ENCODE results near the gene PTP4A1.

PTP4A1 gene

DNA sequence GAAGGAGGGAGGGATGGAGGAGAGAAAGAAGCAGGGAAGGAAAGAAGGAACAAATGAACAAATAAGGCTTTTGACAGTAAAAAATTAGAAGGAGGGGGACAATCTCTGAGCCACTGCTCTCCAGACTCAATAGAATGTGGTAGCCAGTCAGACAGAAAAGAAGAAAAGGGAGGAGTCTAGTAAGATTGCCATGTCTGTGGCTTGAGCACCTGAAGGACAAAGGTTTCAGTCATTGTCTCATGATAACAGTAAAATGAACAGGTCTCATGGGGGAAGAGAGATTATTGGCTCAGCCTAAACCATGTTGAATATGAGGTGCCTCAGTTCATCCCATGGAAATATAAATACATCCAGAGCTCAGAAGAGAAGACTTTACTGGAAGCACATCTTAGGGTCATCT is 14.0 kb upstream of the PTP4A1 start:
- no peak for DNase-seq

DNA sequence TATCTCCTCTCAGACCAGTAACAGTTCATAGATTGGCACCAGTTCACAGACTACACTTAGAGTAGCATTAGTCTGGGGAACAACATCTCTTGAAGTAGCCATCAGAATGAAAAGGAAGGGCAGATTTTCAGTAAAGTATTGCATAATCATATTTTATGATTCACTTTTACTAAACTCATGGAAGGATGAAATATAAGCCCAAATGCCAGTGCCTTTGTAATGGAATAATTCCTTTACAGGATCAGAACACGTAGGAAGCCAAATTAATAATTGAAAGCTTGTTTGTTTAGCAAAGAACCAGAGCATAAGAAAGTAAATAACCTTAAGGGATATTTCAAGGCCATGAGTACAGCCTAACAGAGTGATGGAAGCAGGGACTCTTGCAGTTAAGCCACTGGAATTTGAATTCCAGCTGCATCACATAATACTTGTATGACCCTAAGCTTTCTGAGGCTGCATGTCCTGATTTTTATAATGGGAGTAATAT is 11.4 kb upstream of the PTP4A1 start:
- DNase-seq = no peak

DNA sequence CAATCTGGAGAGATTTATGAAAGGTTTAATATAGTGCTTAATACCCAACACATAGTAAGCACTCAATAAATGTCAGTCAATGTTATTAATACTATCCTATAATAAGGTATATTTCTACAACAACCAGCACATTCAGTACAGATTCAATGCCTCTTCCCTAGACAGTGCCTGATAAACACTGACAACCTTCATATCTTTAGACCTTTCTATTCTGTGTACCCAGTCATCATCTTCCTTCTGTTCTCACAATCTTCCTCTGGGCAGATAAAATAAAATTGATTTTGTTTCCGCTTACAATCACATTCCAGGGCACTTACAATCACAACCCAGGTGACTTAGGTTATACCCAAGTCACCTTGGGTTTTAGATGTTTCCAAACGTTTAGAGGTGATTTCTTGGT is 11.0 kb upstream of the PTP4A1 start:
- no peak for DNase-seq

DNA sequence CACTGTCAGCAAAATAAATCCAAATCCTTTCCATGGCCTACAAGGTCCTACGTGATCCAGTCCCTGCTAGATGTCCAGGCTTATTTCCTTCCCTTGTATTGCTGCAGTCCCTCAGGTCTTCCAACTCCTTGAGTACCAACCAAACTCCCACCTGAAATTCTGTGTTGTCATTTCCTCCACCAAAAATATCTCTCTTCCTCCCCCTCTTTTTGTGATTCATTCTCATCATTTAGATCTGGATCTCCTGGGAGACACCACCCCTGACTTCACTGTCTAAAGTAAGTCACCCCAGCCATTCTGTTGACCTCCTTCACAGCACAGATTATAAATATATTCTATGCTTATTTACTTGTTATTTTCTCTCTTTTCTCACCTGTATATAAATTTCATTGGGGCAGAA is 9.0 kb upstream of the PTP4A1 start:
- no peak for DNase-seq

- DNase-seq = no peak
Measured at GRCh38 chr6:63565058-63565726, 7.1 kb upstream of the PTP4A1 start.

- DNase-seq = no peak
Measured at GRCh38 chr6:63565727-63566596, 6.3 kb upstream of the PTP4A1 start.

DNA sequence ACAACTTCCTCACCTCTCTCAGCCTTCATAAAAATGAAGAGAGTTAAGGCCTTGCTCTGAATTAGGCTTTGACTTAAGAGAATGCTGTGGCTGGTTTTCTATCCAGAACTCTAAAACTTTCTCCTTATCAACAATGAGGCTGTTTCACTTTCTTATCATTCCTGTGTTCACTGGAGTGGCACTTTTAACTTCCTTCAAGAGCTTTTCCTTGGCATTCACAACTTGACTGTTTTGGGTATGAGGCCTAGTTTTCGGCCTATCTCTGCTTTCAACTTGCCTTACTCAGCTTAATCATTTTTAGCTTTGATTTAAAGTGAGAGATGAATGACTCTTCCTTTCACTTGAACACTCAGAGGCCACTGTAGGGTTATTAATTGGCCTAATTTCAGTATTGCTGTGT is 4.3 kb upstream of the PTP4A1 start:
- no peak for DNase-seq

- DNase-seq = no peak
Measured at GRCh38 chr6:63571361-63572043, 778 bp upstream of the PTP4A1 start.

DNA sequence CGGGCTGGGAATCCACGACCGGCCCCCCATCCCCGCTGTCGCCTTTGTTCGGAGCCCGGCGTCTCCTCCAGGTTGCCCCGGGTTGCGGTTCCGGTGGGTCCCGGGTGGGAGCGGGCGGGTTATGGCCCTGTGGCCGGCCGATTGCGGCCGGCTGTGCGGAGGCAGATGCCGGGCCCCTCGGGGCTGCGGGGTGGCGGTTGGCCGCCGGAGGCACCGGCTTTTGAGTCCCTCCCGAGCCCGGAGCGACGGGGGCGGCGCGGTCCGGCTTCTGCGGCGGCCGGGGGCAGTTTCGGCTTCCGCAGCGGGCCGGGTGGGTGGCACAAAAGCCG is 431 bp downstream of the PTP4A1 start:
- no peak for DNase-seq

GRCh38 chr6:63573076-63573898 is 1.0 kb downstream of the PTP4A1 start:
- DNase-seq = peak; percentile 84

- peak; percentile 68 for DNase-seq
Measured at GRCh38 chr6:63573899-63574553, 1.7 kb downstream of the PTP4A1 start.

- DNase-seq = no peak
Measured at GRCh38 chr6:63574554-63574900, 2.2 kb downstream of the PTP4A1 start.

DNA sequence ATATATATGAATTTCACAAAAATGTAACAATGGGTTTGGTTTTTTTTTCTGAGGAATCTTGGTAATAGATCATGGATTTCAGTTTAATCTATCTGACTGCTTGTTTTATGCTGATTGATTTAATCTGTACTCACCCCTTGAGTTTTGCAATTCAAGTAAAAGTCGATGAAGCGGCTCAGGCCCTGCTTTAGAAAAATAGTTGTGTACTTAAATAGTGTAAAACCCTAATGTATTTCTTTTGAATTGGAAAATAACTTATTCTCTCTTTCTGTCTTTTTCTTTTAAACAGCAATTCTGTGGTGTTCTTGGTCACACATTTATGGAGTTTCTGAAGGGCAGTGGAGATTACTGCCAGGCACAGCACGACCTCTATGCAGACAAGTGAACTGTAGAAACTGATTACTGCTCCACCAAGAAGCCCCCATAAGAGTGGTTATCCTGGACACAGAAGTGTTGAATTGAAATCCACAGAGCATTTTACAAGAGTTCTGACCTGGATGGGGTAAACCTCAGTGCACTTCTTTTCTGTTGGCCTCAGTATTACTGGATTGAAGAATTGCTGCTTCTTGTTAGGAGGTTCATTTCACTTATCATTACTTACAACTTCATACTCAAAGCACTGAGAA is 4.0 kb downstream of the PTP4A1 start:
- no peak for DNase-seq

DNA sequence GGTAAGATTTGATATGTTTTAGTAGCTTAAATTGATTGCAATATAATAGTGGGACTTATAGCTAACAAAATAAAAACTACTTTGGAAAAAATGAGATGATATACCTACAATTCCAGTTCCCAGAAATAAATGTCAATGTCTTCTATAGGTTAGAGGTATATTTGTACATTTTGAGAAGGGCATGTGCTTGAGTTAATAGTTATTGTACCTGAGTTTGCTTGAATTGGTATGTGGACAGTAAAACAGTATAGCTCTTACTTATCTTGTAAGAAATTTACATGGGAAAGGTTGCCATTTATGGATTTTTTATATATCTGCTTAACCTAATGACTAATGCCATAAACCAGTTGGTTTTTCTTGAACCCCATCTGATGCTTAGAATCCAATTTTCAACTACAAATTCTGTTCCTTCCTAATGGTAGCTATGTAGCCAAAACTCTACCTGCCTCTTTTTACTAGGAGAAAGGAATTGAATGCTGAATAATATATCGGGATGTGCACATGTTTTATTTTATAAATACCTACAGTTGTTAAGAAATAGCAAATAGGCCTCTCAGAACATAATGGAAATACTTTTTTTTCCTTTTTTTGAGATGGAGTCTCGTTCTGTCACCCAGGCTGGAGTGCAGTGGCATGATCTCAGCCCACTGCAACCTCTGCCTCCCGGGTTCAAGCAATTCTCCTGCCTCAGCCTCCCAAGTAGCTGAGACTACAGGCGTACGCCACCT is 4.9 kb downstream of the PTP4A1 start:
- DNase-seq = no peak

GRCh38 chr6:63578757-63579156 is 6.5 kb downstream of the PTP4A1 start:
- no peak for DNase-seq

DNA sequence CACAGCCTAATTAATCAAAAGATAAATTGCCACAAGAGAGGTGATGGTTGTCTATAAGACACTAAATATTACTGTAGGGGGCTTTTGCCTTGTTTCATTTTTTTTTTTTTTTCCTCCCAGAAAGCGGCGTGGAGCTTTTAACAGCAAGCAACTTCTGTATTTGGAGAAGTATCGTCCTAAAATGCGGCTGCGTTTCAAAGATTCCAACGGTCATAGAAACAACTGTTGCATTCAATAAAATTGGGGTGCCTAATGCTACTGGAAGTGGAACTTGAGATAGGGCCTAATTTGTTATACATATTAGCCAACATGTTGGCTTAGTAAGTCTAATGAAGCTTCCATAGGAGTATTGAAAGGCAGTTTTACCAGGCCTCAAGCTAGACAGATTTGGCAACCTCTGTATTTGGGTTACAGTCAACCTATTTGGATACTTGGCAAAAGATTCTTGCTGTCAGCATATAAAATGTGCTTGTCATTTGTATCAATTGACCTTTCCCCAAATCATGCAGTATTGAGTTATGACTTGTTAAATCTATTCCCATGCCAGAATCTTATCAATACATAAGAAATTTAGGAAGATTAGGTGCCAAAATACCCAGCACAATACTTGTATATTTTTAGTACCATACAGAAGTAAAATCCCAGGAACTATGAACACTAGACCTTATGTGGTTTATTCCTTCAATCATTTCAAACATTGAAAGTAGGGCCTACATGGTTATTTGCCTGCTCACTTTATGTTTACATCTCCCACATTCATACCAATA is 7.8 kb downstream of the PTP4A1 start:
- no peak for DNase-seq

DNA sequence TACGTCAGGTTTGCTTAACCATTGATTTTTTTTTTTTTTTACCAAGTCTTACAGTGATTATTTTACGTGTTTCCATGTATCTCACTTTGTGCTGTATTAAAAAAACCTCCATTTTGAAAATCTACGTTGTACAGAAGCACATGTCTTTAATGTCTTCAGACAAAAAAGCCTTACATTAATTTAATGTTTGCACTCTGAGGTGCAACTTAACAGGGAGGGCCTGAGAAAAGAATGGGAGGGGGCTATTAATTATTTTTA is 8.4 kb downstream of the PTP4A1 start:
- no peak for DNase-seq

DNA sequence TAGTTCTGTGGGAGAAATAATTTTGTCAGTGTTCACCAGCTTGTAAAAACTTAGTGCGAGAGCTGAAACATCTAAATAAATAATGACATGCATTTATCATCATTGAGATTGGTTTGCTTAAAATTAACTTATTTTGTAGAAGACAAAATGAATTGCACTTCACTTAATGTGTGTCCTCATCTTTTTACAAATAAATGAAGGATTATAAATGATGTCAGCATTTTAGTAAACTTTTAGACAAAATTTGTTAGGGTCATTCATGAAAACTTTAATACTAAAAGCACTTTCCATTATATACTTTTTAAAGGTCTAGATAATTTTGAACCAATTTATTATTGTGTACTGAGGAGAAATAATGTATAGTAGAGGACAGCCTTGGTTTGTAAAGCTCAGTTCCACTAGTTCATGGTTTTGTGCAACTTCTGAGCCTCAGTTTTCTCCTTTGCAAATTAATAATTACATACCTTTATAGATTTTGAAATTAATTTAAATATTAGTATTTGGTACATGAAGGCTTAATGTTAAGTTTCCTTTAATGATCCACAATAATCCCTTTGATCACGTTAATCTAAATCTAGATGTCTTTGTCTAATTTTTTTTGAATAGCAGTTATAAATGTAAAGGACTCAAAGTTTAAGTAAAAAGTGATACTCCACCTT is 9.2 kb downstream of the PTP4A1 start:
- DNase-seq = no peak

DNA sequence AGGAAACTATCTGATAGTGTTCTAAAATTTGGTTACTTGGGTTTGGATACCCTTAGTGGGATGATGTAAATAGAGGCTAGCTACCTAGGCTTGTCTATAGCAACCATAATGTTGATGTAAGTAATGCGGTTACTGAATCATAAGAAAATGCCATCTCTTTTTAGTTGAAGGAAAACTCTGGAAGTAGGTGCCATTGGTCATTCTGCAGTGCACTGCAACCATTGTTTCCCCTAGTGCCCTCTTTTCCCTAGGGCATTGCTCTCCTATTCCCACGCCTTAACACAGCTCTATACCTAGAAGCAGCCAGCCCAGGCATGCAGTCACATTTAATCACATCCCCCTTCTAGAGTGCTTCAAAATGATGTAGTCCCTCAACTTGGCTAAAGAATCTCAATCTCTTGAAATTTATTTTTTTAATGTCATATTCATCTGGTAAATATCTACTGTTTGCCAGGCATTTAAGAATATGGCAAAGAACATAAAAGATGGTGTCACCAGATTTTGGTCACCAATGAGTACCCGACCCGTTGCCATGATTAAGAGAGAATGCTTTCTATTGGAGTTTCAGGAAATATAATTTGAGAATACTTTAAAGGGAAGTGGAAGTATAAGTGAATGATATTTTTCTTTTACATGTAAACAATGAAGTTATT is 10.4 kb downstream of the PTP4A1 start:
- DNase-seq = no peak

DNA sequence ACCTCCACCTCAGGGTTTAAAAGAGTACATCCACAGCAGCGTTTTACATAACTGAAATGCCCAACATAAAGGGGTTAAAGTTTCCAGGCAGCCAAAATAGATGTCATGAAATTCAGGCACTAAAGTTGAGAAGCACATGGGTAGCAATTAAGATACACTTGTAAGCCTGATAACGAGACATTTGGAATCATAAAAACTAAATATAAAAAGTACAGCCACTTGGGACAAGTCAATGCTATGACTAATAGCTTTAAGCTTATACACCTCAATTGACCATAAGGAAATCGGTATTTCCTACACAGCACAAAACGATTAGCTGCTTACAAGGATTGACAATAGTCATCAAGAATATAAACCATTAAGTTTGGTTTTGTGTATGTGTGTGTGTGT is 11.8 kb downstream of the PTP4A1 start:
- no peak for DNase-seq

All from RPMI8226 (cell line).